Right lobe of liver (tissue), 6 donors: ENCODE data around the gene RAP1GAP2. TPM values are rescaled to one million over a fixed set of nuclear protein-coding genes. Genes with fewer than 3 reads are reported as not detected.

ENCODE experiments used
- ATAC-seq, 4 donors: fragments of 200-7000 bp; cut with Tn5 transposase; one replicate each; pipeline ENCODE4 v1.9.1; 2020; ENCODE audit warnings: mild to moderate bottlenecking in 4 of 4, moderate library complexity in 4 of 4
- DNase-seq, 3 donors: peaks; one replicate each; pipeline ENCODE4 v3.0.0-alpha.2; 2020
- H3K27ac ChIP-seq, 3 donors: fragments of 200-600 bp; one replicate each; pipeline ENCODE4 v1.8.0; 2022
- H3K27me3 ChIP-seq, 2 donors: fragments of 200-600 bp; one replicate each; pipeline ENCODE4 v1.8.0; 2022
- H3K36me3 ChIP-seq, 4 donors: fragments of 200-600 bp; sonication (generic) in 1 of 4; one replicate each; pipeline versions ENCODE4 v1.5.1 to v1.8.0; 2017 to 2022; ENCODE audit warnings: control low read depth in 1 of 4
- H3K4me1 ChIP-seq, 4 donors: fragments of 200-600 bp; sonication (generic) in 1 of 4; one replicate each; pipeline versions ENCODE4 v1.5.1 to v1.8.0; 2017 to 2022; ENCODE audit warnings: control low read depth in 1 of 4
- H3K4me3 ChIP-seq, 3 donors: fragments of 200-600 bp; one replicate each; pipeline ENCODE4 v1.8.0; 2022
- H3K9me3 ChIP-seq, 4 donors: fragments of 200-600 bp; sonication (generic) in 1 of 4; one replicate each; pipeline versions ENCODE4 v1.5.1 to v1.8.0; 2017 to 2022; ENCODE audit warnings: control low read depth in 1 of 4
- CTCF ChIP-seq, 4 donors: fragments of 200-600 bp in 3 of 4; fragments of 450-650 bp in 1 of 4; IDR thresholded peaks; one replicate each; pipeline versions ENCODE4 v1.5.1 to v1.8.0; 2016 to 2022; ENCODE audit warnings: antibody characterized with exemption in 4 of 4, mild to moderate bottlenecking in 2 of 4
- POLR2A ChIP-seq: fragments of 450-650 bp; IDR thresholded peaks from one replicate; pipeline ENCODE4 v1.6.1; 2017; ENCODE audit warnings: antibody characterized with exemption, mild to moderate bottlenecking
- WGBS: methylation state at CpG from one replicate; pipeline ENCODE4 v1.1.6; 2018; ENCODE audit warnings: low coverage, low lambda C conversion rate; ENCODE audit not compliant: insufficient coverage; ENCODE audit errors: missing lambda C conversion rate; 5-methylcytosine and 5-hydroxymethylcytosine counted together
- intact Hi-C, 2 donors: fragments of 100-400 bp; cut with DNase I; formaldehyde crosslinking; loops; one replicate each; pipeline versions ENCODE4 v1.11.2 to v1.14.1; 2022
- total RNA-seq, 6 experiments: library from RNA; depleted of rRNA in 2 of 6; stranded (reverse); fragments of >200 nt in 2 of 6; fragmentation: NEBNext Ultra II Directional in 3 of 6; extraction: Animal tissue kit (Norgen Biotek cat#: 25700) in 3 of 6; gene quantifications; one replicate each; pipeline versions ENCODE4 v1.1.0 to v1.2.4, GENCODE V29; 2016 to 2023
- donor health status: DM: no; HTN: yes; CAD: no.
- donor health status: DM: no; HTN: no; CAD: no.
- donor health status: DM: no; HTN: no; CAD: no.
- donor health status: DM: no; HTN: yes; CAD: no.
- donor health status: DM: no; HTN: yes; CAD: no.

Gene RAP1GAP2
- total RNA-seq, 6 experiments from 2014 or later: 1.0 to 3.8 (median 1.8) TPM

GRCh38 chr17:2878751-2879254, 82.6 kb downstream of the RAP1GAP2 start:
- no peak overlapping the region for H3K27ac ChIP-seq
- no peaks in the 10 kb centered on the region for H3K4me1 ChIP-seq
- H3K27me3 ChIP-seq: no peaks in the 10 kb centered on the region
- 72% methylated on average over 4 of the region's 16 CpGs for WGBS
- no peak for TF ChIP-seq CTCF (IDR thresholded peaks at IDR 0.05)
- TF ChIP-seq POLR2A: no peak
- ATAC-seq (no peak), DNase-seq (no peak)
- H3K4me3 ChIP-seq: no peak overlapping the region
- H3K36me3 ChIP-seq: no peaks in the 10 kb centered on the region
- no peaks in the 10 kb centered on the region for H3K9me3 ChIP-seq
- intact Hi-C loops: no loop called here

GRCh38 chr17:2880050-2880449, 83.8 kb downstream of the RAP1GAP2 start:
- TF ChIP-seq CTCF (IDR thresholded peaks at IDR 0.05): no peak
- TF ChIP-seq POLR2A: no peak
- H3K36me3 ChIP-seq: no peaks in the 10 kb centered on the region
- H3K27me3 ChIP-seq: no peaks in the 10 kb centered on the region
- ATAC-seq: no peak
- no peak overlapping the region for H3K27ac ChIP-seq
- no peaks in the 10 kb centered on the region for H3K4me1 ChIP-seq
- WGBS: 60% methylated on average over 8 of the region's 8 CpGs
- H3K9me3 ChIP-seq: no peaks in the 10 kb centered on the region
- DNase-seq: no peak
- H3K4me3 ChIP-seq: no peak overlapping the region
- intact Hi-C loops: no loop called here

- Histone ChIP-seq H3K27me3 (no peaks in the 10 kb centered on the region), H3K36me3 (no peaks in the 10 kb centered on the region), H3K27ac (no peak overlapping the region), H3K4me3 (no peak overlapping the region), H3K9me3 (no peaks in the 10 kb centered on the region), H3K4me1 (no peaks in the 10 kb centered on the region)
- TF ChIP-seq CTCF (IDR thresholded peaks at IDR 0.05): no peak
- TF ChIP-seq POLR2A: no peak
- DNase-seq: no peak
- WGBS: 66% methylated on average over 5 of the region's 5 CpGs
- ATAC-seq: no peak
- intact Hi-C loops: no loop called here
Observed at GRCh38 chr17:2881295-2881694, 85.1 kb downstream of the RAP1GAP2 start.

- no peak for TF ChIP-seq POLR2A
- TF ChIP-seq CTCF (IDR thresholded peaks at IDR 0.05): no peak
- no peaks in the 10 kb centered on the region for H3K4me1 ChIP-seq
- no peak overlapping the region for H3K4me3 ChIP-seq
- H3K9me3 ChIP-seq: no peaks in the 10 kb centered on the region
- 50% methylated on average over 2 of the region's 10 CpGs for WGBS
- H3K27me3 ChIP-seq: no peaks in the 10 kb centered on the region
- DNase-seq: no peak
- H3K36me3 ChIP-seq: no peaks in the 10 kb centered on the region
- no peak for ATAC-seq
- intact Hi-C loops: no loop called here
- H3K27ac ChIP-seq: no peak overlapping the region
Observed at GRCh38 chr17:2883544-2884213, 87.4 kb downstream of the RAP1GAP2 start.
